HepG2 (cell line): Measurements from ENCODE around the gene GNG7. TPM values are rescaled to one million over a fixed set of nuclear protein-coding genes. Genes with fewer than 3 reads are reported as not detected.

Source experiments
- EEA1 ChIP-seq: sonication (generic); formaldehyde crosslinking; IDR thresholded peaks from 2 replicates; pipeline ENCODE4 v1.5.1; 2020; ENCODE audit warnings: mild to moderate bottlenecking, missing genetic modification reagents, borderline replicate concordance
- FOXA1 ChIP-seq, 2 experiments: fragments of 450-650 bp in 1 of 2; sonication (generic) in 1 of 2; formaldehyde crosslinking in 1 of 2; IDR thresholded peaks; 2 replicates each; pipeline versions ENCODE4 v1.4.0 to v1.6.1; 2016 to 2020; ENCODE audit warnings: missing genetic modification reagents in 1 of 2
- MED8 ChIP-seq: sonication (generic); formaldehyde crosslinking; IDR thresholded peaks from 2 replicates; pipeline ENCODE4 v1.8.1; 2023; ENCODE audit warnings: mild to moderate bottlenecking, missing genetic modification reagents; ENCODE audit not compliant: insufficient replicate concordance
- NFKBIZ ChIP-seq: IDR thresholded peaks from 2 replicates; pipeline ENCODE4 v1.6.1; 2018; ENCODE audit warnings: missing genetic modification reagents, missing compliant biosample characterization
- REL ChIP-seq: sonication (generic); formaldehyde crosslinking; conservative IDR thresholded peaks from 2 replicates; pipeline ENCODE4 v1.8.0; 2022; ENCODE audit warnings: mild to moderate bottlenecking, missing genetic modification reagents, moderate library complexity
- SIN3B ChIP-seq: fragments of 150-350 bp; IDR thresholded peaks from 2 replicates; pipeline ENCODE4 v1.6.1; 2014; ENCODE audit warnings: low read length
- TBL1XR1 ChIP-seq: fragments of 150-350 bp; IDR thresholded peaks from 2 replicates; pipeline ENCODE4 v1.6.1; 2014; ENCODE audit warnings: borderline replicate concordance, low read length; ENCODE audit not compliant: partially characterized antibody
- ZBTB49 ChIP-seq: sonication (generic); formaldehyde crosslinking; IDR thresholded peaks from 2 replicates; pipeline ENCODE4 v1.4.0; 2020; ENCODE audit warnings: missing genetic modification reagents, borderline replicate concordance
- ZMAT3 ChIP-seq: sonication (generic); formaldehyde crosslinking; conservative IDR thresholded peaks from 2 replicates; pipeline ENCODE4 v1.7.0; 2021; ENCODE audit warnings: missing genetic modification reagents
- ZNF121 ChIP-seq: sonication (generic); formaldehyde crosslinking; IDR thresholded peaks from 2 replicates; pipeline ENCODE4 v1.5.0; 2020; ENCODE audit warnings: mild to moderate bottlenecking, missing genetic modification reagents
- ZNF275 ChIP-seq: sonication (generic); formaldehyde crosslinking; IDR thresholded peaks from 2 replicates; pipeline ENCODE4 v1.8.0; 2022; ENCODE audit warnings: missing genetic modification reagents, mild to moderate bottlenecking, inconsistent platforms, borderline replicate concordance
- ZNF282 ChIP-seq: fragments of 450-650 bp; IDR thresholded peaks from 2 replicates; pipeline ENCODE4 v1.6.1; 2018; ENCODE audit not compliant: partially characterized antibody
- ZNF850 ChIP-seq: sonication (generic); formaldehyde crosslinking; conservative IDR thresholded peaks from 2 replicates; pipeline ENCODE4 v1.9.0; 2021; ENCODE audit warnings: mild to moderate bottlenecking, missing genetic modification reagents
- polyA plus RNA-seq, 8 experiments: library from polyadenylated mRNA; depleted of rRNA in 3 of 8; stranded (reverse) in 7 of 8; unstranded in 1 of 8; fragments of >200 nt; fragmentation: Illumina TruSeq in 4 of 8; extraction: Trizol in 4 of 8; gene quantifications; 2 replicates each; pipeline versions ENCODE4 v1.2.1 to v1.2.3, GENCODE V29; 2011 to 2016; ENCODE audit warnings: low read depth in 4 of 8, missing spikeins in 1 of 8, mixed read lengths in 1 of 8; ENCODE audit not compliant: insufficient read depth in 1 of 8
- total RNA-seq, 5 experiments: library from RNA; depleted of rRNA; stranded (reverse); fragments of >200 nt; fragmentation: Illumina TruSeq; extraction: Trizol; gene quantifications; 2 replicates each; pipeline ENCODE4 v1.2.3, GENCODE V29; 2016; ENCODE audit warnings: low read depth in 1 of 5
- TF ChIP-seq, protein P1 (sequence below): sonication (generic); formaldehyde crosslinking; IDR thresholded peaks from 2 replicates; pipeline ENCODE4 v1.8.0; 2022; ENCODE audit warnings: mild to moderate bottlenecking, missing genetic modification reagents, moderate library complexity
- TF ChIP-seq, protein P2 (sequence below): sonication (generic); formaldehyde crosslinking; conservative IDR thresholded peaks from 2 replicates; pipeline ENCODE4 v1.4.0; 2020; ENCODE audit warnings: mild to moderate bottlenecking, missing genetic modification reagents, moderate library complexity
- TF ChIP-seq, protein P3 (sequence below): sonication (generic); formaldehyde crosslinking; IDR thresholded peaks from 2 replicates; pipeline ENCODE4 v1.5.0; 2020; ENCODE audit warnings: mild to moderate bottlenecking, missing genetic modification reagents

Gene GNG7
- total and polyA plus RNA-seq, 2 of the 13 experiments (the other 11 are each of a cell fraction or from before 2014, with no cell fraction given) = 1.4 to 3.3 TPM

DNA sequence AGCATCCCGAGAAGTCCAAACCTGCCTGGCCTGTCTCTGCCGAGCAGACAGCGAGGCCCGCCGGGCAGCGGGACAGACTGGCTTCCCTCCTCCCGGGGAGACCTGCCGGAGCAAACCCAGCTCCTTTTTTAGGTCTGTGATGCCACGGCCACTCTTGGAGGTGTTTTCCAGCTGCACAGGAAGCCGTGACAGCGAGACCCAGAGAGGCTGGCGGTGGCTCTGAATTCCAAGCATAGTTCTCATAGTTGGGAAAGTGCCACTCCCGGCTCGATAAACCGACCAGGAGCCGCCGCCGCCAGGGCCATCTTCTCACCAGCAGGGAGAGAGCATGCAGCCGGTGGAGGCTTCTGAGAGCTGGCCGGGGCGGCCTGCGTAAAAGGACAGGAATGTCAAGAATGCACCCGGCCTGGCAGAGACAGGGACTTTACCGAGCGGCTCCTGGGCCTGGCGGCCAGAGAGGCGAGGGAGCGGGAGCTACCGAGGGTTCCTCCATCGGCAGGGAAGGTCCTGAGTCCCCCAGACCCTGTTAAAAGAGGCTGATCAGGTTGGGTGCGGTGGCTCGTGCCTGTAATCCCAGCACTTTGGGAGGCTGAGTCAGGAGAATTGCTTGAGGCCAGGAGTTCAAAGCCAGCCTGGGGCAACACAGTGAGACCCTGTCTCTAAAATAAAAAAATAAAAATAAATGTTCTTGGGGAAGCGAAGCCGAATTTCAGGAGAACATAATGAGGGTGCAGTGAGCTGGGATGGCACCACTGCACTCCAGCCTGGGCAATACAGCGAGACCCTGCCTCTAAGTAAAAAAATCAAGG, 161.6 kb downstream of the GNG7 start (continued):
- TF ChIP-seq, protein P1, sequence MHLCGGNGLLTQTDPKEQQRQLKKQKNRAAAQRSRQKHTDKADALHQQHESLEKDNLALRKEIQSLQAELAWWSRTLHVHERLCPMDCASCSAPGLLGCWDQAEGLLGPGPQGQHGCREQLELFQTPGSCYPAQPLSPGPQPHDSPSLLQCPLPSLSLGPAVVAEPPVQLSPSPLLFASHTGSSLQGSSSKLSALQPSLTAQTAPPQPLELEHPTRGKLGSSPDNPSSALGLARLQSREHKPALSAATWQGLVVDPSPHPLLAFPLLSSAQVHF (CRISPR knock-in tag) = no peak
- TF ChIP-seq REL (CRISPR knock-in tag) = no peak
- no peak for TF ChIP-seq NFKBIZ
- TF ChIP-seq TBL1XR1 = peak; percentile 45
- TF ChIP-seq, protein P2, sequence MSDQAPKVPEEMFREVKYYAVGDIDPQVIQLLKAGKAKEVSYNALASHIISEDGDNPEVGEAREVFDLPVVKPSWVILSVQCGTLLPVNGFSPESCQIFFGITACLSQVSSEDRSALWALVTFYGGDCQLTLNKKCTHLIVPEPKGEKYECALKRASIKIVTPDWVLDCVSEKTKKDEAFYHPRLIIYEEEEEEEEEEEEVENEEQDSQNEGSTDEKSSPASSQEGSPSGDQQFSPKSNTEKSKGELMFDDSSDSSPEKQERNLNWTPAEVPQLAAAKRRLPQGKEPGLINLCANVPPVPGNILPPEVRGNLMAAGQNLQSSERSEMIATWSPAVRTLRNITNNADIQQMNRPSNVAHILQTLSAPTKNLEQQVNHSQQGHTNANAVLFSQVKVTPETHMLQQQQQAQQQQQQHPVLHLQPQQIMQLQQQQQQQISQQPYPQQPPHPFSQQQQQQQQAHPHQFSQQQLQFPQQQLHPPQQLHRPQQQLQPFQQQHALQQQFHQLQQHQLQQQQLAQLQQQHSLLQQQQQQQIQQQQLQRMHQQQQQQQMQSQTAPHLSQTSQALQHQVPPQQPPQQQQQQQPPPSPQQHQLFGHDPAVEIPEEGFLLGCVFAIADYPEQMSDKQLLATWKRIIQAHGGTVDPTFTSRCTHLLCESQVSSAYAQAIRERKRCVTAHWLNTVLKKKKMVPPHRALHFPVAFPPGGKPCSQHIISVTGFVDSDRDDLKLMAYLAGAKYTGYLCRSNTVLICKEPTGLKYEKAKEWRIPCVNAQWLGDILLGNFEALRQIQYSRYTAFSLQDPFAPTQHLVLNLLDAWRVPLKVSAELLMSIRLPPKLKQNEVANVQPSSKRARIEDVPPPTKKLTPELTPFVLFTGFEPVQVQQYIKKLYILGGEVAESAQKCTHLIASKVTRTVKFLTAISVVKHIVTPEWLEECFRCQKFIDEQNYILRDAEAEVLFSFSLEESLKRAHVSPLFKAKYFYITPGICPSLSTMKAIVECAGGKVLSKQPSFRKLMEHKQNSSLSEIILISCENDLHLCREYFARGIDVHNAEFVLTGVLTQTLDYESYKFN (CRISPR knock-in tag) = peak; percentile 82
- no peak for TF ChIP-seq ZBTB49 (CRISPR knock-in tag)
- no peak for TF ChIP-seq FOXA1 (IDR thresholded peaks at IDR 0.05)
- no peak for TF ChIP-seq FOXA1 (CRISPR knock-in tag; IDR thresholded peaks at IDR 0.05)
- TF ChIP-seq ZMAT3 (CRISPR knock-in tag) = no peak
- TF ChIP-seq MED8 (CRISPR knock-in tag) = peak; percentile 38
- TF ChIP-seq ZNF850 (CRISPR knock-in tag) = no peak
- TF ChIP-seq, protein P3, sequence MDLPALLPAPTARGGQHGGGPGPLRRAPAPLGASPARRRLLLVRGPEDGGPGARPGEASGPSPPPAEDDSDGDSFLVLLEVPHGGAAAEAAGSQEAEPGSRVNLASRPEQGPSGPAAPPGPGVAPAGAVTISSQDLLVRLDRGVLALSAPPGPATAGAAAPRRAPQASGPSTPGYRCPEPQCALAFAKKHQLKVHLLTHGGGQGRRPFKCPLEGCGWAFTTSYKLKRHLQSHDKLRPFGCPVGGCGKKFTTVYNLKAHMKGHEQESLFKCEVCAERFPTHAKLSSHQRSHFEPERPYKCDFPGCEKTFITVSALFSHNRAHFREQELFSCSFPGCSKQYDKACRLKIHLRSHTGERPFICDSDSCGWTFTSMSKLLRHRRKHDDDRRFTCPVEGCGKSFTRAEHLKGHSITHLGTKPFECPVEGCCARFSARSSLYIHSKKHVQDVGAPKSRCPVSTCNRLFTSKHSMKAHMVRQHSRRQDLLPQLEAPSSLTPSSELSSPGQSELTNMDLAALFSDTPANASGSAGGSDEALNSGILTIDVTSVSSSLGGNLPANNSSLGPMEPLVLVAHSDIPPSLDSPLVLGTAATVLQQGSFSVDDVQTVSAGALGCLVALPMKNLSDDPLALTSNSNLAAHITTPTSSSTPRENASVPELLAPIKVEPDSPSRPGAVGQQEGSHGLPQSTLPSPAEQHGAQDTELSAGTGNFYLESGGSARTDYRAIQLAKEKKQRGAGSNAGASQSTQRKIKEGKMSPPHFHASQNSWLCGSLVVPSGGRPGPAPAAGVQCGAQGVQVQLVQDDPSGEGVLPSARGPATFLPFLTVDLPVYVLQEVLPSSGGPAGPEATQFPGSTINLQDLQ (CRISPR knock-in tag) = no peak
- no peak for TF ChIP-seq ZNF282
- peak; percentile 87 for TF ChIP-seq ZNF121 (CRISPR knock-in tag)
- TF ChIP-seq SIN3B = no peak
- TF ChIP-seq EEA1 (CRISPR knock-in tag) = no peak
- TF ChIP-seq ZNF275 (CRISPR knock-in tag) = no peak
